ENCODE measurements around the gene MAML3. TPM values are rescaled to one million over a fixed set of nuclear protein-coding genes. Genes with fewer than 3 reads are reported as not detected.

The MAML3 gene
- total and polyA plus RNA-seq, 2 experiments from 2014 or later: 1.7 to 6.5 TPM

- no peak for TF ChIP-seq ZNF114 (CRISPR knock-in tag; IDR thresholded peaks at IDR 0.05)
- no peak for TF ChIP-seq CREB1 (CRISPR knock-in tag; IDR thresholded peaks at IDR 0.05; ENCODE audit: low read depth)
- TF ChIP-seq ZNF462 (CRISPR knock-in tag; IDR thresholded peaks at IDR 0.05): no peak
- TF ChIP-seq NANOG (IDR thresholded peaks at IDR 0.05; ENCODE audit: borderline replicate concordance): no peak
- no peak for TF ChIP-seq REST (IDR thresholded peaks at IDR 0.05; ENCODE audit: unreplicated experiment)
- TF ChIP-seq EZH2phosphoT487 (IDR thresholded peaks at IDR 0.05; ENCODE audit: unreplicated experiment): no peak
- TF ChIP-seq ZNF331 (CRISPR knock-in tag; IDR thresholded peaks at IDR 0.05; ENCODE audit: low read depth): no peak
- TF ChIP-seq POLR2AphosphoS5 (IDR thresholded peaks at IDR 0.05; ENCODE audit: low read depth): no peak
- H3K4me3 Mint-ChIP-seq: no peak overlapping the region
- no peak for DNase-seq (ENCODE audit: low spot score)
- Histone ChIP-seq H3K4me3 (no peak overlapping the region), H3K27me3 (ENCODE audit: insufficient read depth) (no peaks in the 10 kb centered on the region), H3F3A (replicated peaks; ENCODE audit: low read depth) (no peaks in the 10 kb centered on the region), H3K4me2 (no peak overlapping the region), H3K79me2 (replicated peaks; ENCODE audit: insufficient read depth) (no peaks in the 10 kb centered on the region), H4K20me1 (replicated peaks; ENCODE audit: insufficient read depth) (no peaks in the 10 kb centered on the region), H2AFZ (peak overlapping the region; percentile 28; the same call in 1 of the 2 replicates), H3K4me1 (ENCODE audit: insufficient read depth) (peaks cover 22% of the 10 kb centered on the region), H3K9me2 (ENCODE audit: insufficient read depth) (no peaks in the 10 kb centered on the region; the same call in 1 of the 2 replicates), H3K36me3 (ENCODE audit: insufficient read depth) (no peaks in the 10 kb centered on the region), H3K27ac (ENCODE audit: low read depth) (no peak overlapping the region)
- H3K27ac Mint-ChIP-seq: no peak overlapping the region
- no peaks in the 10 kb centered on the region for H3K36me3 Mint-ChIP-seq (ENCODE audit: low read depth)
- H3K9me3 Mint-ChIP-seq: no peaks in the 10 kb centered on the region
- peaks cover 30% of the 10 kb centered on the region for H3K4me1 Mint-ChIP-seq
- H3K27me3 Mint-ChIP-seq (ENCODE audit: insufficient read depth, low read depth, poor library complexity): peaks cover 2% of the 10 kb centered on the region
- no peak for ATAC-seq
Measured at GRCh38 chr4:140098455-140099160, 55.4 kb downstream of the MAML3 start.
